Epithelial cell of esophagus (primary cell): Measurements from ENCODE around the gene GALM.

ENCODE experiments used
- DNase-seq: peaks from one replicate; pipeline ENCODE4 v3.0.0; 2010; ENCODE audit warnings: low read depth
- H3K4me3 ChIP-seq: 2 replicates; pipeline ENCODE4 v1.5.1; 2011; ENCODE audit warnings: mild to moderate bottlenecking, low read length, control low read depth
- CTCF ChIP-seq: IDR thresholded peaks from 2 replicates; pipeline ENCODE4 v1.5.1; 2011; ENCODE audit warnings: low read depth, mild to moderate bottlenecking, low read length, control low read depth, inconsistent platforms; ENCODE audit not compliant: insufficient read depth; ENCODE audit errors: missing control alignments

Gene GALM

GRCh38 chr2:38775097-38775920 lies 109.4 kb downstream of the GALM start:
- no peak for TF ChIP-seq CTCF
- no peak overlapping the region for H3K4me3 ChIP-seq
- DNase-seq = no peak

- DNase-seq = no peak
- H3K4me3 ChIP-seq = no peak overlapping the region
- no peak for TF ChIP-seq CTCF
Observed at GRCh38 chr2:38775921-38776225, 110.0 kb downstream of the GALM start.

- no peak for DNase-seq
- no peak for TF ChIP-seq CTCF
Observed at GRCh38 chr2:38776531-38776930, 110.6 kb downstream of the GALM start.

GRCh38 chr2:38778687-38779082 lies 112.8 kb downstream of the GALM start:
- no peak for DNase-seq
- H3K4me3 ChIP-seq = peak overlapping the region; percentile 96
- no peak for TF ChIP-seq CTCF

More at GRCh38 chr2:38776531-38776930, 110.6 kb downstream of the GALM start:
- H3K4me3 ChIP-seq = no peak overlapping the region

- no peak for DNase-seq
- no peak overlapping the region for H3K4me3 ChIP-seq
- TF ChIP-seq CTCF = no peak
Observed at GRCh38 chr2:38783586-38783985, 117.7 kb downstream of the GALM start.
